ENCODE data around the gene C1orf226. TPM values are rescaled to one million over a fixed set of nuclear protein-coding genes. Genes with fewer than 3 reads are reported as not detected.
A peak's percentile ranks its signal among the peaks of the same experiment; 100 is the strongest.

C1orf226 gene
- total and polyA plus RNA-seq, 10 of the 15 experiments (the other 5 are each of a cell fraction or from before 2014, with no cell fraction given), result not detected

DNA sequence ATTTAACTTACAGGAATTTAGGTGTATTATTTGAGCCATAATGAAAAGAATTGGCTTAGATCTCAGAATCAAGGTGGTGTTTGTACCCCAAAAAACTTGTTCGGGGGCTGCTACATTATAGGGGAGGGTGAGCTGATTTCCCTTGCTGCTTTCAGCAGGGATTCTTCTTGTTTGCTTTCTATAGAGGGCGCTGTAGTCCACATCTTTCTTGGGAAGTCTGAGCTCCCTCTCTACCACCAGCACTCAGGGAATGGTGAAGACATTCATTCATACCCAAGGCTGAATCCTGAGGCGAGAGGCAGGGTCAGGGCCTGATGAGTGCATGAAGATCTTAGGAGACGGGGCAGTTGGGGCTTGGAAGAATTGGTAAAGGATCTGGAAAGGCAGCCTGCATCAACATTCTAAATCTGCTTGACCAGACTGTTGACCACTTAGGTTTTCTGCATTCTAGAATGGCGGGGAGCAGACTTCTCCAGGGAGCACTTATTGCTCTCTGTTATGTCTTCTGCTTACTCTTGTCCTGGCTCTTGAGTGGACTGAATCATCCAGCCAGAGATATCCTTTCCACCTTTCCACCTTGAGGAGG, 23.8 kb upstream of the C1orf226 start (continued):
- no peak for TF ChIP-seq MTA3 (IDR thresholded peaks at IDR 0.05; ENCODE audit: borderline replicate concordance, low read length)
- TF ChIP-seq YY1 (IDR thresholded peaks at IDR 0.05; ENCODE audit: low read depth, low read length), result no peak
- peak; percentile 44 to 60 (median 53); a peak in 5 of 6 replicates for TF ChIP-seq CTCF (IDR thresholded peaks at IDR 0.05 in 2 of 3, conservative IDR thresholded peaks at IDR 0.05 in 1 of 3; ENCODE audit: control insufficient read depth in 2 of 3, extremely low read depth in 1 of 3, insufficient read depth in 1 of 3, low read depth in 3 of 3, low read length in 3 of 3)
- TF ChIP-seq CREB1 (IDR thresholded peaks at IDR 0.05; ENCODE audit: low read depth), result no peak
- TF ChIP-seq BACH1 (IDR thresholded peaks at IDR 0.05; ENCODE audit: borderline replicate concordance), result no peak
- no peak for TF ChIP-seq MYC (IDR thresholded peaks at IDR 0.05; ENCODE audit: insufficient read depth, insufficient read length, insufficient replicate concordance, low read length, severe bottlenecking)
- no peak for TF ChIP-seq HDAC2 (IDR thresholded peaks at IDR 0.05)
- TF ChIP-seq, protein P1, sequence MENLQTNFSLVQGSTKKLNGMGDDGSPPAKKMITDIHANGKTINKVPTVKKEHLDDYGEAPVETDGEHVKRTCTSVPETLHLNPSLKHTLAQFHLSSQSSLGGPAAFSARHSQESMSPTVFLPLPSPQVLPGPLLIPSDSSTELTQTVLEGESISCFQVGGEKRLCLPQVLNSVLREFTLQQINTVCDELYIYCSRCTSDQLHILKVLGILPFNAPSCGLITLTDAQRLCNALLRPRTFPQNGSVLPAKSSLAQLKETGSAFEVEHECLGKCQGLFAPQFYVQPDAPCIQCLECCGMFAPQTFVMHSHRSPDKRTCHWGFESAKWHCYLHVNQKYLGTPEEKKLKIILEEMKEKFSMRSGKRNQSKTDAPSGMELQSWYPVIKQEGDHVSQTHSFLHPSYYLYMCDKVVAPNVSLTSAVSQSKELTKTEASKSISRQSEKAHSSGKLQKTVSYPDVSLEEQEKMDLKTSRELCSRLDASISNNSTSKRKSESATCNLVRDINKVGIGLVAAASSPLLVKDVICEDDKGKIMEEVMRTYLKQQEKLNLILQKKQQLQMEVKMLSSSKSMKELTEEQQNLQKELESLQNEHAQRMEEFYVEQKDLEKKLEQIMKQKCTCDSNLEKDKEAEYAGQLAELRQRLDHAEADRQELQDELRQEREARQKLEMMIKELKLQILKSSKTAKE (IDR thresholded peaks at IDR 0.05; ENCODE audit: low read depth, poor library complexity, severe bottlenecking), result no peak
- TF ChIP-seq ZZZ3 (IDR thresholded peaks at IDR 0.05; ENCODE audit: control insufficient read depth, insufficient read length, low read depth), result no peak
- no peak for TF ChIP-seq CBX3 (IDR thresholded peaks at IDR 0.05; ENCODE audit: borderline replicate concordance, low read depth)
- TF ChIP-seq MXI1 (IDR thresholded peaks at IDR 0.05; ENCODE audit: low read depth, low read length), result no peak
- no peak for TF ChIP-seq ZNF24 (IDR thresholded peaks at IDR 0.05)
